Astrocyte (in vitro differentiated cells and primary cell): ENCODE results near the gene CERS5. TPM values are rescaled to one million over a fixed set of nuclear protein-coding genes. Genes with fewer than 3 reads are reported as not detected.

Experiments used
- DNase-seq: peaks from one replicate; pipeline ENCODE4 v3.0.0-alpha.2; 2010; ENCODE audit warnings: low read depth
- FAIRE-seq: peaks from 2 replicates; lab custom pipeline; 2011; peaks lifted over from hg19 to GRCh38; lab: Jason Lieb, UNC
- H2AFZ ChIP-seq: 2 replicates; pipeline ENCODE4 v1.6.0; 2012; ENCODE audit warnings: low read depth, low read length, inconsistent platforms
- H3K27ac ChIP-seq: 2 replicates; pipeline ENCODE4 v1.5.1; 2011; ENCODE audit warnings: low read depth, low read length, inconsistent platforms
- H3K27me3 ChIP-seq: 2 replicates; pipeline ENCODE4 v1.6.0; 2011; ENCODE audit warnings: low read length, inconsistent platforms; ENCODE audit not compliant: insufficient read depth
- H3K36me3 ChIP-seq: 2 replicates; pipeline ENCODE4 v1.5.1; 2011; ENCODE audit warnings: low read length, inconsistent platforms; ENCODE audit not compliant: insufficient read depth
- H3K4me1 ChIP-seq: 2 replicates; pipeline ENCODE4 v1.5.1; 2011; ENCODE audit warnings: low read length, inconsistent platforms; ENCODE audit not compliant: insufficient read depth
- H3K4me2 ChIP-seq: 2 replicates; pipeline ENCODE4 v1.6.0; 2012; ENCODE audit warnings: low read length, inconsistent platforms
- H3K4me3 ChIP-seq: 2 replicates; pipeline ENCODE4 v1.5.1; 2011; ENCODE audit warnings: low read depth, mild to moderate bottlenecking, low read length, inconsistent platforms; ENCODE audit not compliant: insufficient read depth
- H3K79me2 ChIP-seq: 2 replicates; pipeline ENCODE4 v1.6.0; 2012; ENCODE audit warnings: mild to moderate bottlenecking, low read length, inconsistent platforms; ENCODE audit not compliant: insufficient read depth
- H3K9ac ChIP-seq: 2 replicates; pipeline ENCODE4 v1.6.0; 2012; ENCODE audit warnings: mild to moderate bottlenecking, low read length, inconsistent platforms
- H3K9me3 ChIP-seq: 2 replicates; pipeline ENCODE4 v1.5.1; 2012; ENCODE audit warnings: low read depth, mild to moderate bottlenecking, low read length, inconsistent platforms; ENCODE audit not compliant: insufficient read depth
- H4K20me1 ChIP-seq: 2 replicates; pipeline ENCODE4 v1.6.0; 2012; ENCODE audit warnings: low read length, inconsistent platforms; ENCODE audit not compliant: insufficient read depth
- H3K27ac Mint-ChIP-seq: one replicate; pipeline ENCODE4 v1.8.0; 2021; ENCODE audit warnings: mild to moderate bottlenecking, mixed read lengths; ENCODE audit not compliant: unreplicated experiment
- H3K27me3 Mint-ChIP-seq: one replicate; pipeline ENCODE4 v1.8.0; 2021; ENCODE audit warnings: low read depth, mixed read lengths; ENCODE audit not compliant: unreplicated experiment
- H3K36me3 Mint-ChIP-seq: one replicate; pipeline ENCODE4 v1.8.0; 2021; ENCODE audit warnings: low read depth, mixed read lengths; ENCODE audit not compliant: unreplicated experiment
- H3K4me1 Mint-ChIP-seq: one replicate; pipeline ENCODE4 v1.8.0; 2021; ENCODE audit warnings: low read depth, mixed read lengths; ENCODE audit not compliant: unreplicated experiment
- H3K4me3 Mint-ChIP-seq: one replicate; pipeline ENCODE4 v1.8.0; 2021; ENCODE audit warnings: mild to moderate bottlenecking, moderate library complexity, mixed read lengths; ENCODE audit not compliant: unreplicated experiment
- H3K9me3 Mint-ChIP-seq: one replicate; pipeline ENCODE4 v1.8.0; 2021; ENCODE audit warnings: mild to moderate bottlenecking, mixed read lengths; ENCODE audit not compliant: unreplicated experiment
- CTCF ChIP-seq: IDR thresholded peaks from 2 replicates; pipeline ENCODE4 v1.5.1; 2011; ENCODE audit warnings: low read depth, mild to moderate bottlenecking, inconsistent platforms, low read length, moderate library complexity; ENCODE audit not compliant: insufficient read depth
- EZH2 ChIP-seq: IDR thresholded peaks from 2 replicates; pipeline ENCODE4 v1.6.1; 2012; ENCODE audit warnings: mild to moderate bottlenecking, low read length, inconsistent platforms; ENCODE audit not compliant: insufficient read depth
- total RNA-seq: library from RNA; stranded (reverse); gene quantifications from 2 replicates; pipeline ENCODE4 v1.2.1, GENCODE V29; 2021

CERS5 gene
- total RNA-seq, 1 donor from 2014 or later: 115 TPM

GRCh38 chr12:50087151-50087550 lies 80.0 kb downstream of the CERS5 start:
- Mint-ChIP-seq H3K36me3 (peaks cover 16% of the 10 kb centered on the region), H3K4me3 (no peak overlapping the region), H3K9me3 (no peaks in the 10 kb centered on the region), H3K27ac (peak overlapping the region; percentile 66), H3K4me1 (peaks cover 29% of the 10 kb centered on the region), H3K27me3 (no peaks in the 10 kb centered on the region)
- H3K27ac ChIP-seq: peak overlapping the region; percentile 48
- H3K36me3 ChIP-seq: peaks cover 37% of the 10 kb centered on the region
- DNase-seq: no peak
- H4K20me1 ChIP-seq: peaks cover 32% of the 10 kb centered on the region
- H3K4me2 ChIP-seq: peak overlapping the region; percentile 97
- H3K4me3 ChIP-seq: no peak overlapping the region
- peaks cover 27% of the 10 kb centered on the region for H3K79me2 ChIP-seq
- no peaks in the 10 kb centered on the region for H3K9me3 ChIP-seq
- H3K27me3 ChIP-seq: no peaks in the 10 kb centered on the region
- TF ChIP-seq CTCF (no peak), EZH2 (no peak)
- H3K4me1 ChIP-seq: peaks cover 38% of the 10 kb centered on the region
- H2AFZ ChIP-seq: no peak overlapping the region
- no peak for FAIRE-seq
- H3K9ac ChIP-seq: peak overlapping the region; percentile 38

- H3K27ac Mint-ChIP-seq: peak overlapping the region; percentile 66
- Histone ChIP-seq H2AFZ (no peak overlapping the region), H3K4me2 (peak overlapping the region; percentile 97), H3K4me1 (peaks cover 38% of the 10 kb centered on the region), H3K79me2 (peaks cover 27% of the 10 kb centered on the region), H3K36me3 (peaks cover 37% of the 10 kb centered on the region), H3K27me3 (no peaks in the 10 kb centered on the region), H3K9ac (peak overlapping the region; percentile 89), H4K20me1 (peaks cover 32% of the 10 kb centered on the region), H3K4me3 (peak overlapping the region; percentile 83), H3K9me3 (no peaks in the 10 kb centered on the region), H3K27ac (no peak overlapping the region)
- no peak for TF ChIP-seq EZH2
- no peak for TF ChIP-seq CTCF
- FAIRE-seq (no peak), DNase-seq (no peak)
- H3K36me3 Mint-ChIP-seq: peaks cover 11% of the 10 kb centered on the region
- H3K27me3 Mint-ChIP-seq: peaks cover 4% of the 10 kb centered on the region
- H3K4me1 Mint-ChIP-seq: peaks cover 29% of the 10 kb centered on the region
- H3K4me3 Mint-ChIP-seq: peak overlapping the region; percentile 91
- H3K9me3 Mint-ChIP-seq: no peaks in the 10 kb centered on the region
Observed at GRCh38 chr12:50086148-50086547, 81.0 kb downstream of the CERS5 start.

- no peaks in the 10 kb centered on the region for H3K27me3 ChIP-seq
- peak overlapping the region; percentile 97 for H3K4me2 ChIP-seq
- peak overlapping the region; percentile 91 for H3K4me3 Mint-ChIP-seq
- peak overlapping the region; percentile 12 for H3K27ac ChIP-seq
- FAIRE-seq (no peak), DNase-seq (no peak)
- peaks cover 27% of the 10 kb centered on the region for H3K79me2 ChIP-seq
- peaks cover 38% of the 10 kb centered on the region for H3K4me1 ChIP-seq
- H3K27ac Mint-ChIP-seq: peak overlapping the region; percentile 66
- peaks cover 8% of the 10 kb centered on the region for H3K36me3 Mint-ChIP-seq
- H3K4me3 ChIP-seq: peak overlapping the region; percentile 94
- H2AFZ ChIP-seq: peak overlapping the region; percentile 51
- peaks cover 29% of the 10 kb centered on the region for H3K4me1 Mint-ChIP-seq
- TF ChIP-seq EZH2 (no peak), CTCF (no peak)
- no peaks in the 10 kb centered on the region for H3K9me3 Mint-ChIP-seq
- peaks cover 4% of the 10 kb centered on the region for H3K27me3 Mint-ChIP-seq
- H3K9ac ChIP-seq: peak overlapping the region; percentile 89
- peaks cover 32% of the 10 kb centered on the region for H4K20me1 ChIP-seq
- no peaks in the 10 kb centered on the region for H3K9me3 ChIP-seq
- H3K36me3 ChIP-seq: peaks cover 37% of the 10 kb centered on the region
Observed at GRCh38 chr12:50085615-50086072, 81.5 kb downstream of the CERS5 start.
